K562 (cell line): Measurements from ENCODE around the gene SLC1A4. TPM values are rescaled to one million over a fixed set of nuclear protein-coding genes. Genes with fewer than 3 reads are reported as not detected.

Source experiments
- ARID3B ChIP-seq: fragments of 250-450 bp; sonication (Bioruptor Pico); IDR thresholded peaks from 2 replicates; pipeline ENCODE4 v1.4.0; 2020; ENCODE audit warnings: borderline replicate concordance
- E2F1 ChIP-seq: sonication (generic); formaldehyde crosslinking; IDR thresholded peaks from 2 replicates; pipeline ENCODE4 v1.8.1; 2023; ENCODE audit warnings: mild to moderate bottlenecking, missing genetic modification reagents, moderate library complexity
- HOXB6 ChIP-seq: fragments of 250-450 bp; sonication (Bioruptor Pico); IDR thresholded peaks from 2 replicates; pipeline ENCODE4 v1.5.1; 2022; ENCODE audit warnings: mild to moderate bottlenecking, borderline replicate concordance
- MAFG ChIP-seq: fragments of 450-650 bp; conservative IDR thresholded peaks from 2 replicates; pipeline ENCODE4 v1.6.1; 2016; ENCODE audit warnings: missing genetic modification characterization, missing compliant biosample characterization
- SMAD4 ChIP-seq: fragments of 250-450 bp; sonication (Bioruptor Pico); conservative IDR thresholded peaks from 2 replicates; pipeline ENCODE4 v1.8.0; 2021; ENCODE audit warnings: inconsistent platforms, mild to moderate bottlenecking, moderate library complexity
- SPI1 ChIP-seq: IDR thresholded peaks from 2 replicates; pipeline ENCODE4 v1.6.1; 2011; ENCODE audit warnings: low read depth, low read length, control low read depth, borderline replicate concordance
- TFAM ChIP-seq: fragments of 250-450 bp; sonication (Bioruptor Pico); conservative IDR thresholded peaks from 2 replicates; pipeline ENCODE4 v1.5.0; 2021; ENCODE audit warnings: mild to moderate bottlenecking, moderate library complexity
- TFAP4 ChIP-seq: sonication (generic); formaldehyde crosslinking; IDR thresholded peaks from 2 replicates; pipeline ENCODE4 v1.8.0; 2022; ENCODE audit warnings: missing genetic modification reagents, mild to moderate bottlenecking, moderate library complexity, borderline replicate concordance
- TOE1 ChIP-seq, 2 experiments: fragments of 450-650 bp in 1 of 2; sonication (generic) in 1 of 2; formaldehyde crosslinking in 1 of 2; IDR thresholded peaks; 2 replicates each; pipeline versions ENCODE4 v1.7.1 to v1.8.0; 2016 to 2022; ENCODE audit warnings: borderline replicate concordance in 2 of 2, mild to moderate bottlenecking in 2 of 2, antibody characterized with exemption in 1 of 2, inconsistent platforms in 1 of 2, low read depth in 1 of 2, missing genetic modification reagents in 1 of 2, moderate library complexity in 1 of 2
- ZBTB1 ChIP-seq: sonication (generic); formaldehyde crosslinking; IDR thresholded peaks from 2 replicates; pipeline ENCODE4 v1.8.1; 2023; ENCODE audit warnings: missing genetic modification reagents, low read depth, mild to moderate bottlenecking, borderline replicate concordance
- ZBTB43 ChIP-seq: sonication (generic); formaldehyde crosslinking; IDR thresholded peaks from 2 replicates; pipeline ENCODE4 v1.8.0; 2023; ENCODE audit warnings: mild to moderate bottlenecking, missing genetic modification reagents
- ZFP1 ChIP-seq: fragments of 450-650 bp; formaldehyde crosslinking; IDR thresholded peaks from 2 replicates; pipeline ENCODE4 v1.4.0; 2020; ENCODE audit warnings: mild to moderate bottlenecking, mixed read lengths
- ZNF224 ChIP-seq: sonication (generic); formaldehyde crosslinking; IDR thresholded peaks from 2 replicates; pipeline ENCODE4 v1.8.0; 2022; ENCODE audit warnings: mild to moderate bottlenecking, missing genetic modification reagents
- ZNF395 ChIP-seq: fragments of 200-800 bp; sonication (Bioruptor generic); IDR thresholded peaks from 2 replicates; pipeline ENCODE4 v1.6.1; 2017; ENCODE audit warnings: missing genetic modification characterization, missing compliant biosample characterization
- ZNF699 ChIP-seq: fragments of 250-450 bp; sonication (Bioruptor Pico); IDR thresholded peaks from 2 replicates; pipeline ENCODE4 v1.8.0; 2021; ENCODE audit warnings: mild to moderate bottlenecking, moderate library complexity; ENCODE audit not compliant: insufficient replicate concordance
- ZNF77 ChIP-seq: fragments of 250-450 bp; sonication (Bioruptor Pico); IDR thresholded peaks from 2 replicates; pipeline ENCODE4 v1.5.0; 2020
- polyA plus RNA-seq, 8 experiments: library from polyadenylated mRNA; depleted of rRNA in 4 of 8; stranded (reverse) in 5 of 8; unstranded in 3 of 8; fragments of >200 nt; fragmentation: Nextera tagmentation in 2 of 8; fragmentation: Illumina TruSeq in 1 of 8; extraction: Ambion mirVana in 2 of 8; extraction: Trizol in 1 of 8; gene quantifications; 2 replicates each; pipeline versions ENCODE4 v1.2.1 to v1.2.3, GENCODE V29; 2011 to 2014; ENCODE audit warnings: inconsistent platforms in 1 of 8, missing spikeins in 1 of 8
- total RNA-seq, 7 experiments: library from RNA; depleted of rRNA in 6 of 7; stranded (reverse); fragments of >200 nt in 6 of 7; fragmentation: Illumina TruSeq in 2 of 7; extraction: Trizol in 2 of 7; gene quantifications; 2 replicates each; pipeline versions ENCODE4 v1.2.1 to v1.2.3, GENCODE V29; 2011 to 2021; ENCODE audit warnings: low replicate concordance in 1 of 7

SLC1A4 gene
- total and polyA plus RNA-seq, 9 of the 15 experiments (the other 6 are each of a cell fraction or from before 2014, with no cell fraction given), result 4.4 to 24.0 (median 10.9) TPM

GRCh38 chr2:65056215-65057053 is 67.2 kb downstream of the SLC1A4 start, which contains the start of gene CEP68 (continued):
- peak; percentile 65; the same call in 1 of the 2 replicates for TF ChIP-seq ARID3B (CRISPR knock-in tag)
- TF ChIP-seq ZBTB43 (CRISPR knock-in tag), result no peak
- no peak for TF ChIP-seq MAFG
- no peak for TF ChIP-seq TOE1 (IDR thresholded peaks at IDR 0.05; ENCODE audit: borderline replicate concordance)
- TF ChIP-seq TOE1 (CRISPR knock-in tag; IDR thresholded peaks at IDR 0.05; ENCODE audit: borderline replicate concordance, low read depth), result no peak
- TF ChIP-seq ZBTB1 (CRISPR knock-in tag), result peak; percentile 93
- 0 out of 2 replicates have a peak, but pooled peaks have one; percentile 38 for TF ChIP-seq E2F1
- no peak for TF ChIP-seq TFAM (CRISPR knock-in tag)
- no peak for TF ChIP-seq SPI1
- TF ChIP-seq ZNF77, result no peak
- no peak for TF ChIP-seq ZNF224 (CRISPR knock-in tag)
- TF ChIP-seq ZNF395 (CRISPR knock-in tag), result no peak
- TF ChIP-seq ZNF699 (CRISPR knock-in tag), result no peak
- no peak; the same call in 1 of the 2 replicates for TF ChIP-seq TFAP4
- TF ChIP-seq ZFP1, result no peak
- TF ChIP-seq HOXB6 (CRISPR knock-in tag), result no peak
- peak; percentile 90 for TF ChIP-seq SMAD4 (CRISPR knock-in tag)
